NK-92 (cell line): ENCODE data around the gene SERPINI2.

Experiments
- DNase-seq: peaks from one replicate; lab custom pipeline; 2025; ENCODE audit not compliant: unreplicated experiment; lab: John Stamatoyannopoulos, UW

The SERPINI2 gene

GRCh38 chr3:167473863-167474262, at the start of gene SERPINI2:
Gene SERPINI2 (minus strand): TSS chr3:167474042. CDS start chr3:167471834, 2,208 bp downstream.
- no peak for DNase-seq

GRCh38 chr3:167521006-167521355, 47.1 kb upstream of the SERPINI2 start:
- no peak for DNase-seq

GRCh38 chr3:167520266-167521005, 46.6 kb upstream of the SERPINI2 start:
- no peak for DNase-seq

GRCh38 chr3:167507954-167508353, 34.1 kb upstream of the SERPINI2 start:
- DNase-seq = no peak

GRCh38 chr3:167502401-167502800, 28.6 kb upstream of the SERPINI2 start:
- DNase-seq = no peak

- DNase-seq = no peak
Observed at GRCh38 chr3:167501941-167502340, 28.1 kb upstream of the SERPINI2 start.

- DNase-seq = no peak
Observed at GRCh38 chr3:167497903-167498302, 24.1 kb upstream of the SERPINI2 start.

GRCh38 chr3:167493244-167493643, 19.4 kb upstream of the SERPINI2 start:
- no peak for DNase-seq

- DNase-seq = no peak
Observed at GRCh38 chr3:167491621-167492020, 17.8 kb upstream of the SERPINI2 start.

GRCh38 chr3:167489571-167489970, 15.7 kb upstream of the SERPINI2 start:
- DNase-seq = no peak

- no peak for DNase-seq
Observed at GRCh38 chr3:167487556-167487955, 13.7 kb upstream of the SERPINI2 start.

- no peak for DNase-seq
Observed at GRCh38 chr3:167484551-167484950, 10.7 kb upstream of the SERPINI2 start.

GRCh38 chr3:167483708-167484475, 10.1 kb upstream of the SERPINI2 start:
- no peak for DNase-seq

GRCh38 chr3:167481164-167481563, 7.3 kb upstream of the SERPINI2 start:
- DNase-seq = no peak

- DNase-seq = no peak
Observed at GRCh38 chr3:167480748-167481147, 6.9 kb upstream of the SERPINI2 start.

GRCh38 chr3:167469381-167469780, 4.5 kb downstream of the SERPINI2 start:
- no peak for DNase-seq

GRCh38 chr3:167467848-167468611, 5.8 kb downstream of the SERPINI2 start:
- no peak for DNase-seq

- DNase-seq = no peak
Observed at GRCh38 chr3:167466966-167467365, 6.9 kb downstream of the SERPINI2 start.

GRCh38 chr3:167456157-167456799, 17.6 kb downstream of the SERPINI2 start:
- DNase-seq = no peak

GRCh38 chr3:167453815-167454214, 20.0 kb downstream of the SERPINI2 start:
- DNase-seq = no peak

GRCh38 chr3:167451282-167451681, 22.6 kb downstream of the SERPINI2 start:
- DNase-seq = no peak
